ENCODE data around the gene USH1G.

DNA sequence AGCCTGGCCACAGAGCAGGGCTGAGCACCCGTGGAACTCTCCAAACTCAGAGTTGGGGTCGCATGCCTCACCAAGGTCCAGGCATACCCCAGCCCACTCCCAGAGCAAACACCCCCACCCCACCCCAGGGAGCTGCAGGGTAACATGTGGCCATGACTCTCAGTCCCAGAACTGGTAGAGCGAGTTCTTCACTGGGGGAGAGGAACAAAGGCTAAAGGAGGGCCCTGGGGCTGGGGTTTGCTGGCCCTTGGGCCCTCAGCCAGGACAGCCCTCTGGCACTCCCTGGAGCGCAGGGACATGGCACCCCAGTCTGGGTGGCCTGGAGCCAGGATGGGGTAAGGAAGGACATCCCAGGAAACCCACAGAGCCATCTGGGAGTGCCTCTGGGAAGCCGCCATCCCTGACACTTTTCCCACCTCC, 45.3 kb upstream of the USH1G start:
- TF ChIP-seq CTCF (IDR thresholded peaks at IDR 0.05; ENCODE audit: insufficient read depth, low read depth, low read length) (no peak), EZH2 (IDR thresholded peaks at IDR 0.05; ENCODE audit: insufficient read depth, low read length) (no peak)

All from astrocyte (in vitro differentiated cells and primary cell).